ENCODE results near the gene SMC6.

Gene SMC6

GRCh38 chr2:17620841-17621240 is 132.8 kb downstream of the SMC6 start:
- in situ Hi-C loops (cut with MboI; ENCODE audit: low pct_unique_long_range_greater_than_20kb, low sequenced_read_pairs, unreplicated experiment), result no loop called here
- no peak for DNase-seq (ENCODE audit: low spot score)
- no peak for TF ChIP-seq CTCF (IDR thresholded peaks at IDR 0.05; ENCODE audit: extremely low read depth, insufficient read depth, missing control alignments)

- no peak for TF ChIP-seq CTCF (IDR thresholded peaks at IDR 0.05; ENCODE audit: extremely low read depth, insufficient read depth, missing control alignments)
- no peak for DNase-seq (ENCODE audit: low spot score)
- in situ Hi-C loops (cut with MboI; ENCODE audit: low pct_unique_long_range_greater_than_20kb, low sequenced_read_pairs, unreplicated experiment), result no loop called here
Measured at GRCh38 chr2:17620280-17620679, 133.3 kb downstream of the SMC6 start.

DNA sequence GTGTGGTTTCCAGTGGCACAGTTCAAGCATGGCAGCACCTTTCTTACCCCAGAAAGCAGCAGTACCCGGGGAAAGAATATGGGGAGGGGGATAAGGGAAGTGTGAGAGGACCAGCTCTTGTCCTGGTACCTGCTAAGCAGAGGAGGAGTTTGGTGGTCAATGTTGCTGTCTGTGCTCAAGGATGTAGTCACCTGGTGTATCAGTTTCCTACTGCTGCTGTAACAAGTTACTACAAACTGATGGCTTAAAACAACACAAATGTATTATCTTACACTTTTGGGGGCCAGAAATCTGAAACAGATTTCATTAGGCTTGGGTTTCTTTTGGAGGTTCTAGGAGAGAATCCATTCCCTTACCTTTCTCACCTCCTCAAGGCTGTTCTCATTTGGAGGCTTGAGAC is 135.7 kb downstream of the SMC6 start:
- in situ Hi-C loops (cut with MboI; ENCODE audit: low pct_unique_long_range_greater_than_20kb, low sequenced_read_pairs, unreplicated experiment), result no loop called here
- no peak for TF ChIP-seq CTCF (IDR thresholded peaks at IDR 0.05; ENCODE audit: extremely low read depth, insufficient read depth, missing control alignments)

GRCh38 chr2:17617516-17617915 is 136.1 kb downstream of the SMC6 start:
- in situ Hi-C loops (cut with MboI; ENCODE audit: low pct_unique_long_range_greater_than_20kb, low sequenced_read_pairs, unreplicated experiment), result no loop called here
- DNase-seq (ENCODE audit: low spot score), result no peak
- no peak for TF ChIP-seq CTCF (IDR thresholded peaks at IDR 0.05; ENCODE audit: extremely low read depth, insufficient read depth, missing control alignments)

More for the DNA sequence above, 135.7 kb downstream of the SMC6 start:
- no peak for DNase-seq (ENCODE audit: low spot score)

DNA sequence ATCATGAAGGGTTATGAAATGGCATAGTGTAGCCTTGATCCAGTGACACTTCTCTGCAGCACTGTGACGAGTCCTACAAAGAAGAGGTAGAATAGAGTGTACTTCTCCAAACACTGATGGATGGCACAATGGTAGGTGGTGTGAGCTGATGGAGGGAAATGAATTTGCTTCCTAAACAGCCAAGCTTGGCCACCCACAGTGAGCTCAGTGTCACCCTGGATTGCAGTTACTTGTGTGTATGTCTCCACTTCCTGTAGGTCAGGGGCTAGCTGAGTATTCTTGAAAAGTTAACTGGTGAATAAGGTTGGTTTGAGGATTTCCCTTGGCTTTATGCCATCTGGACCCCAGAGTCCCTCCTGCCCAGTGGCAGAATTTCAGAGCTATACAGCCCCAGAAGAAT is 137.2 kb downstream of the SMC6 start:
- TF ChIP-seq CTCF (IDR thresholded peaks at IDR 0.05; ENCODE audit: extremely low read depth, insufficient read depth, missing control alignments), result no peak
- in situ Hi-C loops (cut with MboI; ENCODE audit: low pct_unique_long_range_greater_than_20kb, low sequenced_read_pairs, unreplicated experiment), result no loop called here
- DNase-seq (ENCODE audit: low spot score), result no peak

GRCh38 chr2:17615728-17616351 is 137.8 kb downstream of the SMC6 start:
- TF ChIP-seq CTCF (IDR thresholded peaks at IDR 0.05; ENCODE audit: extremely low read depth, insufficient read depth, missing control alignments), result no peak
- in situ Hi-C loops (cut with MboI; ENCODE audit: low pct_unique_long_range_greater_than_20kb, low sequenced_read_pairs, unreplicated experiment), result no loop called here
- DNase-seq (ENCODE audit: low spot score), result no peak

Measured in GM13977 (cell line).